Measurements from ENCODE around the gene ARRDC4. TPM values are rescaled to one million over a fixed set of nuclear protein-coding genes. Genes with fewer than 3 reads are reported as not detected.

The ARRDC4 gene
- total and polyA plus RNA-seq, 8 donors = 10.8 to 32.7 (median 15.2) TPM

DNA sequence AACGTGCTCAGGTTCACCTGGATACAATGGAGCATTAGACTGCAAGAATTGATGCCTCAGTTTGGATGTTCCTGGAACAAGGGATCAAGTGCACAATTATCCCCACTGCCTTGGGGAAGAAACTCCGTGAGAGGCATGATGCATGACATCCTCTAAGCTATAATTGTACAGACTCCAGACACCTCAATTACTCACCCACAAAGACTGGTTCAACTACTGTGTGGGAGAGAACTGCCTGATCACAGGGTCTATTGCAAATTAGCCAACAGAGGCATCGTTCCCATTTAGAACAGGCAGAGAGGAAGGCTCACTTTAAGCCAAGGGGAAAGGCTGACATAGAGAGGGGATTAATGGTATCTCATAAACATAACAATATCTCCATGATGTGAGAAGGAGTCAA, 43.5 kb downstream of the ARRDC4 start:
- DNase-seq = no peak
- H3K4me1 ChIP-seq = peaks cover 0 to 11% (median 10%) of the 10 kb centered on the region in 3 donors
- H3K27ac ChIP-seq = no peak overlapping the region
- intact Hi-C loops (cut with DNase I) = no loop called here
- TF ChIP-seq, protein P1, sequence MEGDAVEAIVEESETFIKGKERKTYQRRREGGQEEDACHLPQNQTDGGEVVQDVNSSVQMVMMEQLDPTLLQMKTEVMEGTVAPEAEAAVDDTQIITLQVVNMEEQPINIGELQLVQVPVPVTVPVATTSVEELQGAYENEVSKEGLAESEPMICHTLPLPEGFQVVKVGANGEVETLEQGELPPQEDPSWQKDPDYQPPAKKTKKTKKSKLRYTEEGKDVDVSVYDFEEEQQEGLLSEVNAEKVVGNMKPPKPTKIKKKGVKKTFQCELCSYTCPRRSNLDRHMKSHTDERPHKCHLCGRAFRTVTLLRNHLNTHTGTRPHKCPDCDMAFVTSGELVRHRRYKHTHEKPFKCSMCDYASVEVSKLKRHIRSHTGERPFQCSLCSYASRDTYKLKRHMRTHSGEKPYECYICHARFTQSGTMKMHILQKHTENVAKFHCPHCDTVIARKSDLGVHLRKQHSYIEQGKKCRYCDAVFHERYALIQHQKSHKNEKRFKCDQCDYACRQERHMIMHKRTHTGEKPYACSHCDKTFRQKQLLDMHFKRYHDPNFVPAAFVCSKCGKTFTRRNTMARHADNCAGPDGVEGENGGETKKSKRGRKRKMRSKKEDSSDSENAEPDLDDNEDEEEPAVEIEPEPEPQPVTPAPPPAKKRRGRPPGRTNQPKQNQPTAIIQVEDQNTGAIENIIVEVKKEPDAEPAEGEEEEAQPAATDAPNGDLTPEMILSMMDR (IDR thresholded peaks at IDR 0.05) = no peak
- ATAC-seq = no peak
- WGBS, 2 donors = 66 to 79% methylated on average over 3 of the region's 3 CpGs
- FAIRE-seq = no peak
- no peaks in the 10 kb centered on the region for H3K27me3 ChIP-seq
- H3K36me3 ChIP-seq = no peaks in the 10 kb centered on the region
- H3K4me3 ChIP-seq = no peak overlapping the region
- no peaks in the 10 kb centered on the region for H3K9me3 ChIP-seq

DNA sequence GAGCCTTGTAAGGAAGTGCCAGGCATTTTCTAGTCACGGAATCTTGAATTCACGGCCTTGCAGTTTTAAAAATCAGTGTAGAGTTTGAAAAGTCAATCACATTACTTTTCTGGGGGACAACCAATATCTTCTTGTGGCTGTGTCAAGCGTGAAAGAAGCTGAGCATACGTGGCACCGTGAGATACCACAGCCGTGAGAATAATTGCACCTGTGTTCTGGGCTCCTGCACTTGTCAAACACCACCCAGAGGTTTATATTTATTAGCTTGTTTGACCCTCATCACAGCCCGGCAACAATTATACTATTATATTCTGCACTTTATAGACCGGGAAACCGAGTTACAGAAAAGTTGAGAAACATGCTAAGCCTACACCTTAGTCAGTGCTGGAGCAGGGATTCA, 45.2 kb downstream of the ARRDC4 start:
- FAIRE-seq (no peak), DNase-seq (peak in 3 of 6 donors; percentile 47 to 66 (median 61)), ATAC-seq (peak; percentile 73 to 87 (median 86))
- WGBS, 2 donors = 23 to 24% methylated on average over 9 of the region's 9 CpGs
- H3K36me3 ChIP-seq = no peaks in the 10 kb centered on the region
- intact Hi-C loops (cut with DNase I) = no loop called here
- peak overlapping the region in 1 of 4 donors; percentile 29 for H3K27ac ChIP-seq
- H3K9me3 ChIP-seq = no peaks in the 10 kb centered on the region
- no peak overlapping the region for H3K4me3 ChIP-seq
- no peaks in the 10 kb centered on the region for H3K27me3 ChIP-seq
- TF ChIP-seq, protein P1 (IDR thresholded peaks at IDR 0.05) = no peak
- H3K4me1 ChIP-seq = peaks cover 0 to 19% (median 10%) of the 10 kb centered on the region in 3 donors

DNA sequence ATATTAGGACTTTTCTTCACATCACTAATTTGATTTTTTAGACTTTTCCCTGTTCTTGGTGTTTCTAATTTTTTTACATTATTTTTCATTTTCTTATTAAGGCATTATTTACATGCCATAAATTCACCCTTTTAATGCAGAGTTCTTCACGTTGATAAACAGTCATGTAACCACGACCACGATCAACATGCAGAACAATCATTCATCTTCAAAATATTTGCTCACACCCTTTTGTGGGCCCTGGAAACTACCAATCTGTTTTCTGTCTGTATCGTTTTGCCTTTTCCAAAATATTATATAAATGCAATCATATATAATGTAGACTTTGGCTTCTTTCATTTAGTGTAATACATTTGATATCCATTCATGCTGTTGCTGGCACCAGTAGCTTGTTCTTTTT, 48.7 kb downstream of the ARRDC4 start:
- Histone ChIP-seq H3K27ac (no peak overlapping the region), H3K4me1 (peaks cover 0 to 19% (median 10%) of the 10 kb centered on the region in 3 donors), H3K36me3 (no peaks in the 10 kb centered on the region), H3K27me3 (no peaks in the 10 kb centered on the region), H3K4me3 (no peak overlapping the region), H3K9me3 (no peaks in the 10 kb centered on the region)
- FAIRE-seq = no peak
- no peak for DNase-seq
- WGBS, 2 donors = 76 to 84% methylated on average over 4 of the region's 4 CpGs
- TF ChIP-seq, protein P1 (IDR thresholded peaks at IDR 0.05) = no peak
- no peak for ATAC-seq
- intact Hi-C loops (cut with DNase I) = no loop called here

DNA sequence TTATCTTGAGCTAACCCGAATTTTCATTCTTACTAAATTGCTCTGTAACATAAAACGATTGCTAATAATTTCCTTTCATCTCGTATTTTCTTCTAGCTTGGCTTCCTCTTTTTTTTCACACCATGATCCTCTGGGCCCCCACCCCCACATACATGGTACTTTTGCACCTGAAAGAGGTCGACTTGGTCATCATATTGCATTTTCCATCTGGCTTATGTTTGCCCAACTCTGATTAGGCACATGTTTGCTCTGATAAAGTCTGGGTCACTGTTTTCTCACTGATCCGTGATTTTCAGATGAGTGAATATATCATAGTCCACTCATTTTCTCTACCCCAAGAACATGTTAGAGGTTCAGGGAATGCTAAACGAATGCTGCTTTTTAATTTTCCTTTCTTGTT, 49.5 kb downstream of the ARRDC4 start:
- no peaks in the 10 kb centered on the region for H3K9me3 ChIP-seq
- H3K4me1 ChIP-seq = peaks cover 0 to 19% (median 10%) of the 10 kb centered on the region in 3 donors
- intact Hi-C loops (cut with DNase I) = no loop called here
- DNase-seq = no peak
- no peaks in the 10 kb centered on the region for H3K36me3 ChIP-seq
- peak in 3 of 4 donors; percentile 69 to 73 (median 72) for ATAC-seq
- TF ChIP-seq, protein P1 (IDR thresholded peaks at IDR 0.05) = no peak
- H3K4me3 ChIP-seq = no peak overlapping the region
- FAIRE-seq = no peak
- no peak overlapping the region for H3K27ac ChIP-seq
- H3K27me3 ChIP-seq = no peaks in the 10 kb centered on the region
- WGBS, 2 donors = 22 to 23% methylated on average over 6 of the region's 6 CpGs

DNA sequence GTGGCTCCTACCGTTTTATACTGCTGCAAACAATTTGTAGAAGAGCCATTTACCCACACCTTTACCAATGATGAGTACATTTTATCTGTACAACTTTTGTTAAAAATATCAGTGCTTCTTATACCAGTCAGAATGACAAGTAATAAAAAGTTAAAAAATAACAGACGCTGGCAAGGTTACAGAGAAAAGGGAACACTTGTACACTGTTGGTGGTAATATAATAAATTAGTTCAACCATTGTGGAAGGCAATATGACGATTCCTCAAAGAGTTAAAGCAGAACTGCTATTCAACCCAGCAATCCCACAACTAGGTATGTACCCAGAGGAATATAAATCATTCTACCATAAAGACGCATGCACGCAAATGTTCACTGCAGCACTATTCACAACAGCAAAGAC, 51.9 kb downstream of the ARRDC4 start:
- no peak for DNase-seq
- Histone ChIP-seq H3K27me3 (no peaks in the 10 kb centered on the region), H3K4me3 (no peak overlapping the region), H3K9me3 (no peaks in the 10 kb centered on the region), H3K36me3 (no peaks in the 10 kb centered on the region), H3K27ac (no peak overlapping the region), H3K4me1 (peaks cover 0 to 8% (median 0%) of the 10 kb centered on the region in 3 donors)
- WGBS, 2 donors = 51 to 53% methylated on average over 5 of the region's 5 CpGs
- TF ChIP-seq, protein P1 (IDR thresholded peaks at IDR 0.05) = no peak
- FAIRE-seq = no peak
- no peak for ATAC-seq
- intact Hi-C loops (cut with DNase I) = no loop called here
